Amniotic epithelial cell (primary cell): ENCODE results near the gene FAM149A.

Experiments used
- DNase-seq: peaks from one replicate; pipeline ENCODE4 v3.0.0-alpha.2; 2010; ENCODE audit warnings: low read depth

FAM149A gene

GRCh38 chr4:186202490-186203140 lies 98.1 kb downstream of the FAM149A start:
- no peak for DNase-seq

- peak; percentile 3 for DNase-seq
These were observed 98.9 kb downstream of the FAM149A start for GRCh38 chr4:186203406-186203805.

- DNase-seq = peak; percentile 74
These were observed 99.6 kb downstream of the FAM149A start for GRCh38 chr4:186204103-186204559.

GRCh38 chr4:186204686-186205085 lies 100.2 kb downstream of the FAM149A start:
- DNase-seq = no peak

- no peak for DNase-seq
These were observed 100.7 kb downstream of the FAM149A start for GRCh38 chr4:186205156-186205555.

- DNase-seq = no peak
These were observed 112.0 kb downstream of the FAM149A start for GRCh38 chr4:186216465-186217024.

GRCh38 chr4:186217733-186218293 lies 113.3 kb downstream of the FAM149A start:
- DNase-seq = no peak

GRCh38 chr4:186221624-186222023 lies 117.1 kb downstream of the FAM149A start:
- DNase-seq = no peak
